H9 (cell line): ENCODE measurements around the gene SPINK6. TPM values are rescaled to one million over a fixed set of nuclear protein-coding genes. Genes with fewer than 3 reads are reported as not detected.

Experiments
- DNase-seq: peaks from one replicate; pipeline ENCODE4 v3.0.0-alpha.2; 2017
- H2AFZ ChIP-seq: one replicate; pipeline ENCODE4 v1.6.1; 2013; ENCODE audit warnings: mild to moderate bottlenecking, low read length, control low read depth, moderate library complexity
- H2AK5ac ChIP-seq: 2 replicates; pipeline ENCODE4 v1.6.1; 2013; ENCODE audit warnings: low read length, control low read depth, mixed read lengths; ENCODE audit not compliant: insufficient read length
- H2BK120ac ChIP-seq: one replicate; pipeline ENCODE4 v1.6.1; 2013; ENCODE audit warnings: low read depth, mild to moderate bottlenecking, low read length, control low read depth, inconsistent platforms; ENCODE audit not compliant: poor library complexity, severe bottlenecking
- H2BK12ac ChIP-seq: 2 replicates; pipeline ENCODE4 v1.6.1; 2013; ENCODE audit warnings: low read length, control low read depth, mixed read lengths, low read depth; ENCODE audit not compliant: insufficient read length
- H2BK15ac ChIP-seq: 2 replicates; pipeline ENCODE4 v1.6.1; 2013; ENCODE audit warnings: low read depth, low read length, control low read depth
- H2BK20ac ChIP-seq: one replicate; pipeline ENCODE4 v1.6.1; 2013; ENCODE audit warnings: low read depth, mild to moderate bottlenecking, low read length, control low read depth, inconsistent platforms; ENCODE audit not compliant: poor library complexity, severe bottlenecking
- H2BK5ac ChIP-seq: 2 replicates; pipeline ENCODE4 v1.6.1; 2013; ENCODE audit warnings: low read length, control low read depth, mixed read lengths; ENCODE audit not compliant: insufficient read length
- H3K14ac ChIP-seq: 2 replicates; pipeline ENCODE4 v1.6.1; 2013; ENCODE audit warnings: low read length, control low read depth; ENCODE audit not compliant: insufficient read depth
- H3K18ac ChIP-seq: 2 replicates; pipeline ENCODE4 v1.6.1; 2013; ENCODE audit warnings: low read depth, mild to moderate bottlenecking, mixed read lengths, low read length, control low read depth; ENCODE audit not compliant: insufficient read length
- H3K23ac ChIP-seq: 2 replicates; pipeline ENCODE4 v1.6.1; 2013; ENCODE audit warnings: low read length, control low read depth, mixed read lengths, low read depth; ENCODE audit not compliant: insufficient read length
- H3K23me2 ChIP-seq: 2 replicates; pipeline ENCODE4 v1.6.1; 2013; ENCODE audit warnings: low read depth, mild to moderate bottlenecking, mixed read lengths, low read length, control low read depth; ENCODE audit not compliant: insufficient read length, poor library complexity, severe bottlenecking
- H3K27ac ChIP-seq: 2 replicates; pipeline ENCODE4 v1.5.1; 2013; ENCODE audit warnings: low read length, control low read depth, mixed read lengths, low read depth; ENCODE audit not compliant: insufficient read length
- H3K27me3 ChIP-seq: 2 replicates; pipeline ENCODE4 v1.6.1; 2013; ENCODE audit warnings: low read length, control low read depth, inconsistent platforms; ENCODE audit not compliant: insufficient read depth
- H3K4ac ChIP-seq: 2 replicates; pipeline ENCODE4 v1.6.1; 2013; ENCODE audit warnings: low read depth, mild to moderate bottlenecking, control low read depth, inconsistent platforms, low read length, moderate library complexity
- H3K4me1 ChIP-seq: 2 replicates; pipeline ENCODE4 v1.6.1; 2013; ENCODE audit warnings: low read length, control low read depth, inconsistent platforms; ENCODE audit not compliant: insufficient read depth
- H3K4me2 ChIP-seq: 2 replicates; pipeline ENCODE4 v1.6.1; 2013; ENCODE audit warnings: low read length, control low read depth, mixed read lengths; ENCODE audit not compliant: insufficient read length, insufficient read depth
- H3K56ac ChIP-seq: 2 replicates; pipeline ENCODE4 v1.6.1; 2013; ENCODE audit warnings: low read depth, mild to moderate bottlenecking, mixed read lengths, low read length, control low read depth; ENCODE audit not compliant: insufficient read length
- H3K79me1 ChIP-seq: 2 replicates; pipeline ENCODE4 v1.6.1; 2013; ENCODE audit warnings: low read depth, mild to moderate bottlenecking, moderate library complexity, low read length, control low read depth, inconsistent platforms; ENCODE audit not compliant: insufficient read depth, poor library complexity, severe bottlenecking
- H3K79me2 ChIP-seq: 2 replicates; pipeline ENCODE4 v1.6.1; 2013; ENCODE audit warnings: low read length, control low read depth, inconsistent platforms; ENCODE audit not compliant: insufficient read depth
- H3K9ac ChIP-seq: 2 replicates; pipeline ENCODE4 v1.6.1; 2013; ENCODE audit warnings: low read length, control low read depth, mixed read lengths; ENCODE audit not compliant: insufficient read length; ENCODE audit errors: extremely low read depth
- H3K9me3 ChIP-seq: one replicate; pipeline ENCODE4 v1.6.1; 2013; ENCODE audit warnings: low read depth, low read length, inconsistent platforms; ENCODE audit not compliant: control insufficient read depth
- H3T11ph ChIP-seq: one replicate; pipeline ENCODE4 v1.6.1; 2013; ENCODE audit warnings: mild to moderate bottlenecking, low read length, control low read depth, inconsistent platforms
- H4K20me1 ChIP-seq: one replicate; pipeline ENCODE4 v1.6.1; 2013; ENCODE audit not compliant: control insufficient read depth, insufficient read length, insufficient read depth
- H4K5ac ChIP-seq: 2 replicates; pipeline ENCODE4 v1.6.1; 2013; ENCODE audit warnings: low read depth, mild to moderate bottlenecking, mixed read lengths, low read length, control low read depth; ENCODE audit not compliant: insufficient read length
- H4K8ac ChIP-seq: replicated peaks from 2 replicates; pipeline ENCODE4 v1.6.1; 2013; ENCODE audit warnings: low read length, control low read depth, mixed read lengths, low read depth; ENCODE audit not compliant: insufficient read length
- H4K91ac ChIP-seq: 2 replicates; pipeline ENCODE4 v1.6.1; 2013; ENCODE audit warnings: low read depth, mild to moderate bottlenecking, moderate library complexity, mixed read lengths, low read length, control low read depth; ENCODE audit not compliant: insufficient read length
- H3K27ac Mint-ChIP-seq, 3 experiments: 2 replicates in 2 of 3; 3 replicates in 1 of 3; pipeline ENCODE4 v1.8.0; 2020 to 2021; ENCODE audit warnings: mixed read lengths in 3 of 3, mild to moderate bottlenecking in 1 of 3, moderate library complexity in 1 of 3
- H3K27me3 Mint-ChIP-seq: 2 replicates; pipeline ENCODE4 v1.8.0; 2021; ENCODE audit warnings: low read depth, mild to moderate bottlenecking, moderate library complexity, mixed read lengths
- H3K36me3 Mint-ChIP-seq, 3 experiments: 2 replicates in 2 of 3; 3 replicates in 1 of 3; pipeline ENCODE4 v1.8.0; 2020 to 2021; ENCODE audit warnings: low read depth in 3 of 3, mixed read lengths in 3 of 3; ENCODE audit not compliant: insufficient read depth in 1 of 3
- H3K4me1 Mint-ChIP-seq, 2 experiments: 2 replicates each; pipeline ENCODE4 v1.8.0; 2020; ENCODE audit warnings: mixed read lengths in 2 of 2
- H3K4me3 Mint-ChIP-seq, 2 experiments: 2 replicates in 1 of 2; 3 replicates in 1 of 2; pipeline ENCODE4 v1.8.0; 2020 to 2021; ENCODE audit warnings: mild to moderate bottlenecking in 2 of 2, mixed read lengths in 2 of 2, moderate library complexity in 1 of 2
- H3K9me3 Mint-ChIP-seq, 2 experiments: 2 replicates in 1 of 2; 3 replicates in 1 of 2; pipeline ENCODE4 v1.8.0; 2020; ENCODE audit warnings: mild to moderate bottlenecking in 2 of 2, mixed read lengths in 2 of 2, moderate library complexity in 1 of 2
- WGBS: extraction: QIAGEN DNeasy Blood & Tissue Kit; methylation state at CpG from one replicate; pipeline ENCODE4 v1.1.7; 2013; ENCODE audit warnings: missing lambda C conversion rate, low lambda C conversion rate, mixed read lengths; ENCODE audit not compliant: insufficient read length; ENCODE audit errors: extremely low coverage; 5-methylcytosine and 5-hydroxymethylcytosine counted together
- total RNA-seq: library from RNA; stranded (reverse); gene quantifications from 2 replicates; pipeline ENCODE4 v1.2.1, GENCODE V29; 2021
- TF ChIP-seq, protein P1 (sequence below): fragments of 200-600 bp; sonication (generic); conservative IDR thresholded peaks from 3 replicates; pipeline ENCODE4 v1.8.0; 2021; ENCODE audit warnings: antibody characterized with exemption, mild to moderate bottlenecking

The SPINK6 gene
- total RNA-seq, 1 experiment from 2014 or later: not detected

DNA sequence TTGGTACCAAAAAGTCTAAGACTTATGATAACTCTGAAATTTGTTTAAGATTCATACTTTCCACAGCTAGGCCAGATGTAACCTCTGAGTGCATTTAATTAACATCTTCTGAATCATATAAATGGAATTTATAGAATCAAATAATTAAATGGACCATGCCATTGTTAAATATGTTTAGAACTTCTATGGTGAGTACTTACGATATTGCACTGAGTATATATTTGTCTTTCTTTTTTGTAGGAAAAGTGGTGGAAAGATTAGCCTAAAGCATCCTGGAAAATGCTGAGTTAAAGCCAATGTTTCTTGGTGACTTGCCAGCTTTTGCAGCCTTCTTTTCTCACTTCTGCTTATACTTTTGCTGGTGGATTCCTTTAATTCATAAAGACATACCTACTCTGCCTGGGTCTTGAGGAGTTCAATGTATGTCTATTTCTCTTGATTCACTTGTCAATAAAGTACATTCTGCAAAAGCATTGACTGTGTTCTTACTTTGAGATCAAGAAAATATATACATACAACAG is 11.9 kb downstream of the SPINK6 start:
- no peak overlapping the region for H4K5ac ChIP-seq
- no peak overlapping the region for H2BK120ac ChIP-seq
- no peak overlapping the region for H3K27ac Mint-ChIP-seq
- H2AFZ ChIP-seq: no peak overlapping the region
- no peak overlapping the region for H4K91ac ChIP-seq
- DNase-seq: no peak
- no peak overlapping the region for H2BK20ac ChIP-seq
- H2BK15ac ChIP-seq: no peak overlapping the region
- peaks cover 0 to 3% of the 10 kb centered on the region in 2 experiments; a peak in 1 of 5 replicates for H3K9me3 Mint-ChIP-seq
- no peaks in the 10 kb centered on the region for H4K20me1 ChIP-seq
- H3K18ac ChIP-seq: no peak overlapping the region
- H3K4ac ChIP-seq: no peak overlapping the region
- no peak overlapping the region for H3K4me3 Mint-ChIP-seq
- no peak overlapping the region for H3K14ac ChIP-seq
- no peaks in the 10 kb centered on the region for H3K36me3 Mint-ChIP-seq
- H3K9ac ChIP-seq: no peak overlapping the region
- H3K27me3 ChIP-seq: no peaks in the 10 kb centered on the region
- no peaks in the 10 kb centered on the region for H3K23me2 ChIP-seq
- no peak overlapping the region for H3T11ph ChIP-seq
- H3K4me2 ChIP-seq: no peak overlapping the region
- TF ChIP-seq, protein P1, sequence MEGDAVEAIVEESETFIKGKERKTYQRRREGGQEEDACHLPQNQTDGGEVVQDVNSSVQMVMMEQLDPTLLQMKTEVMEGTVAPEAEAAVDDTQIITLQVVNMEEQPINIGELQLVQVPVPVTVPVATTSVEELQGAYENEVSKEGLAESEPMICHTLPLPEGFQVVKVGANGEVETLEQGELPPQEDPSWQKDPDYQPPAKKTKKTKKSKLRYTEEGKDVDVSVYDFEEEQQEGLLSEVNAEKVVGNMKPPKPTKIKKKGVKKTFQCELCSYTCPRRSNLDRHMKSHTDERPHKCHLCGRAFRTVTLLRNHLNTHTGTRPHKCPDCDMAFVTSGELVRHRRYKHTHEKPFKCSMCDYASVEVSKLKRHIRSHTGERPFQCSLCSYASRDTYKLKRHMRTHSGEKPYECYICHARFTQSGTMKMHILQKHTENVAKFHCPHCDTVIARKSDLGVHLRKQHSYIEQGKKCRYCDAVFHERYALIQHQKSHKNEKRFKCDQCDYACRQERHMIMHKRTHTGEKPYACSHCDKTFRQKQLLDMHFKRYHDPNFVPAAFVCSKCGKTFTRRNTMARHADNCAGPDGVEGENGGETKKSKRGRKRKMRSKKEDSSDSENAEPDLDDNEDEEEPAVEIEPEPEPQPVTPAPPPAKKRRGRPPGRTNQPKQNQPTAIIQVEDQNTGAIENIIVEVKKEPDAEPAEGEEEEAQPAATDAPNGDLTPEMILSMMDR: no peak
- H3K27me3 Mint-ChIP-seq: 0 out of 2 replicates have a peak, but pooled peaks cover 3% of the 10 kb centered on the region
- H3K4me1 ChIP-seq: no peaks in the 10 kb centered on the region
- no peaks in the 10 kb centered on the region for H3K79me2 ChIP-seq
- WGBS: no CpG with 5 or more reads among the region's 1 CpG
- no peak overlapping the region for H2AK5ac ChIP-seq
- H3K4me1 Mint-ChIP-seq: no peaks in the 10 kb centered on the region
- H2BK12ac ChIP-seq: no peak overlapping the region
- H3K23ac ChIP-seq: no peak overlapping the region
- no peak overlapping the region for H3K27ac ChIP-seq
- no peaks in the 10 kb centered on the region for H3K9me3 ChIP-seq
- H3K56ac ChIP-seq: no peak overlapping the region
- H2BK5ac ChIP-seq: no peak overlapping the region
- H3K79me1 ChIP-seq: no peaks in the 10 kb centered on the region
- H4K8ac ChIP-seq: no peak overlapping the region
